ENCODE measurements around the gene IDH3G. TPM values are rescaled to one million over a fixed set of nuclear protein-coding genes. Genes with fewer than 3 reads are reported as not detected.

IDH3G gene
- total RNA-seq, 4 donors from 2014 or later, result 79.8 to 92.7 (median 86.4) TPM

GRCh38 chrX:153736871-153737441 lies 57.2 kb downstream of the IDH3G start:
- Histone ChIP-seq H3K4me3 (no peak overlapping the region), H3K27ac (no peak overlapping the region), H3K4me1 (no peaks in the 10 kb centered on the region), H3K27me3 (no peaks in the 10 kb centered on the region), H3K9me3 (no peaks in the 10 kb centered on the region), H3K36me3 (peaks cover 0 to 14% of the 10 kb centered on the region in 2 donors)
- ATAC-seq, result no peak
- TF ChIP-seq, protein P1, sequence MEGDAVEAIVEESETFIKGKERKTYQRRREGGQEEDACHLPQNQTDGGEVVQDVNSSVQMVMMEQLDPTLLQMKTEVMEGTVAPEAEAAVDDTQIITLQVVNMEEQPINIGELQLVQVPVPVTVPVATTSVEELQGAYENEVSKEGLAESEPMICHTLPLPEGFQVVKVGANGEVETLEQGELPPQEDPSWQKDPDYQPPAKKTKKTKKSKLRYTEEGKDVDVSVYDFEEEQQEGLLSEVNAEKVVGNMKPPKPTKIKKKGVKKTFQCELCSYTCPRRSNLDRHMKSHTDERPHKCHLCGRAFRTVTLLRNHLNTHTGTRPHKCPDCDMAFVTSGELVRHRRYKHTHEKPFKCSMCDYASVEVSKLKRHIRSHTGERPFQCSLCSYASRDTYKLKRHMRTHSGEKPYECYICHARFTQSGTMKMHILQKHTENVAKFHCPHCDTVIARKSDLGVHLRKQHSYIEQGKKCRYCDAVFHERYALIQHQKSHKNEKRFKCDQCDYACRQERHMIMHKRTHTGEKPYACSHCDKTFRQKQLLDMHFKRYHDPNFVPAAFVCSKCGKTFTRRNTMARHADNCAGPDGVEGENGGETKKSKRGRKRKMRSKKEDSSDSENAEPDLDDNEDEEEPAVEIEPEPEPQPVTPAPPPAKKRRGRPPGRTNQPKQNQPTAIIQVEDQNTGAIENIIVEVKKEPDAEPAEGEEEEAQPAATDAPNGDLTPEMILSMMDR (IDR thresholded peaks at IDR 0.05 in 4 of 5, conservative IDR thresholded peaks at IDR 0.05 in 1 of 5), result no peak
- TF ChIP-seq POLR2A (IDR thresholded peaks at IDR 0.05), result no peak
- DNase-seq, result no peak
- intact Hi-C loops (cut with DNase I; ENCODE audit: low total_unique reads), result no loop called here
- in situ Hi-C loops (cut with MboI; ENCODE audit: low sequenced_read_pairs in 4 of 4), result no loop called here

DNA sequence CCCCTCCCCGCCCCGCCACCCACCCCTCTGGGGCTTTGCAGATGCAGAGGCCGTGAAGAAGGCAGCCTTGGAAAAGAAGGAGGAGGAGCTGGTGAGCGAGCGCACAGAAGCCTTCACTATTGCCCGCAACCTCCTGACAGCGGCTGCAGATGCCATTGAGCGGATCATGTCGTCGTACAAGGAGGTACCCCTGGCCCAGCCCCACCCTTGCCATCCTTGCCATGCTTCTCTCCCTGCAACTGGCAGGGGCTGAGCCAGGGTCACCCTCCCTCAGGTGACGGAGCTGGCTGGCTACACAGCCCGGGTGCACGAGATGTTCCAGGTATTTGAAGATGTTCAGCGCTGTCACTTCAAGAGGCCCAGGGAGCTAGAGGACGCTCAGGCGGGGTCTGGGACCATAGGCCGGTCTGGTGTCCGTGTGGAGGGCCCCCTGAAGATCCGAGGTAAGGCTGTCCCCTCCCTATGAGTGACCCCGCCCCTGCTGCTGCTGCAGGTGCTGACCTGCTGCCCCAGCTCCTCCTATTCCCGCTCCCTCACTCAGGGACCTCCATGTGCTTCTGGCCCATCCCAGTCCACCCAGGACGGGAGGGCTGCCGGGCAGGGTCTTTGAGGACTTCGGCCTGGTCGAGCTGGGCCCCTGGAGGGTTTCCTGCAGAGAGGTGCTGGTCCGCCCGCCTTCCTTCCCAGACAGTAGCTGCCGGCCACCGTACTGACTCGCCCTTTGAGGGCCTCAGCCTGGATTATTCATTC lies 57.9 kb downstream of the IDH3G start:
- Histone ChIP-seq H3K36me3 (peaks cover 0 to 14% of the 10 kb centered on the region in 2 donors), H3K9me3 (no peaks in the 10 kb centered on the region), H3K27ac (no peak overlapping the region), H3K4me3 (no peak overlapping the region), H3K4me1 (no peaks in the 10 kb centered on the region), H3K27me3 (no peaks in the 10 kb centered on the region)
- TF ChIP-seq POLR2A (IDR thresholded peaks at IDR 0.05), result no peak
- TF ChIP-seq, protein P1 (IDR thresholded peaks at IDR 0.05 in 4 of 5, conservative IDR thresholded peaks at IDR 0.05 in 1 of 5), result no peak
- intact Hi-C loops (cut with DNase I; ENCODE audit: low total_unique reads), result no loop called here
- no peak for DNase-seq
- in situ Hi-C loops (cut with MboI; ENCODE audit: low sequenced_read_pairs in 4 of 4), result no loop called here
- ATAC-seq, result no peak

Other genes with a start within 250 kb of the IDH3G start
- 10 to 100 TPM; 48.4 to 61.5 (median 52.8) TPM for gene CCNQ, start 195.2 kb downstream of the IDH3G start, total RNA-seq
- gene DUSP9, start 147.2 kb downstream of the IDH3G start, total RNA-seq, result not detected
- gene PNCK, start 120.6 kb downstream of the IDH3G start, total RNA-seq, result 1 to 10 TPM in 1 of 4 donors, under 1 TPM in 1, not detected in 2; 0.98 to 1.6 TPM
- gene SLC6A8, start 106.4 kb downstream of the IDH3G start, total RNA-seq, result 10 to 100 TPM; 40.1 to 78.1 (median 45.0) TPM
- 10 to 100 TPM; 41.5 to 91.9 (median 48.3) TPM for gene BCAP31, start 70.0 kb downstream of the IDH3G start, total RNA-seq
- 10 to 100 TPM; 19.9 to 54.6 (median 34.5) TPM for gene ABCD1, start 69.5 kb downstream of the IDH3G start, total RNA-seq
- gene PLXNB3, start 30.1 kb downstream of the IDH3G start, total RNA-seq, result 1 to 10 TPM in 1 of 4 donors, under 1 TPM in 3; 0.10 to 1.1 (median 0.13) TPM
- 10 to 100 TPM; 30.3 to 39.9 (median 33.8) TPM for gene SRPK3, start 13.3 kb downstream of the IDH3G start, total RNA-seq
- 100 to 1,000 TPM in 2 of 4 donors, 10 to 100 TPM in 2; 73.9 to 111 (median 93.4) TPM for gene SSR4, start 293 bp upstream of the IDH3G start, total RNA-seq
- 1 to 10 TPM in 2 of 4 donors, under 1 TPM in 2; 0.59 to 2.2 (median 1.4) TPM for gene PDZD4, start 36.2 kb upstream of the IDH3G start, total RNA-seq
- gene L1CAM, start 91.8 kb upstream of the IDH3G start, total RNA-seq, result under 1 TPM; 0.05 to 0.62 (median 0.48) TPM
- 1 to 10 TPM; 1.5 to 3.8 (median 2.0) TPM for gene AVPR2, start 110.3 kb upstream of the IDH3G start, total RNA-seq
- 10 to 100 TPM in 1 of 4 donors, 1 to 10 TPM in 3; 2.6 to 10.7 (median 4.4) TPM for gene ARHGAP4, start 131.9 kb upstream of the IDH3G start, total RNA-seq
- gene NAA10, start 140.7 kb upstream of the IDH3G start, total RNA-seq, result 100 to 1,000 TPM in 2 of 4 donors, 10 to 100 TPM in 2; 76.3 to 175 (median 111) TPM
- gene RENBP, start 150.3 kb upstream of the IDH3G start, total RNA-seq, result 1 to 10 TPM; 1.8 to 2.6 (median 2.0) TPM
- gene HCFC1, start 177.4 kb upstream of the IDH3G start, total RNA-seq, result 10 to 100 TPM; 15.9 to 56.4 (median 51.8) TPM
- 1 to 10 TPM; 1.3 to 8.6 (median 3.8) TPM for gene TMEM187, start 178.4 kb upstream of the IDH3G start, total RNA-seq
- 100 to 1,000 TPM in 3 of 4 donors, 10 to 100 TPM in 1; 73.9 to 157 (median 115) TPM for gene IRAK1, start 225.5 kb upstream of the IDH3G start, total RNA-seq